AML-193 (cell line): Measurements from ENCODE around the gene MTMR3.

Source experiments
- DNase-seq, 2 experiments: peaks; one replicate each; lab custom pipeline; 2025; lab: John Stamatoyannopoulos, UW

MTMR3 gene

GRCh38 chr22:30027791-30028190, 144.8 kb downstream of the MTMR3 start:
- DNase-seq: no peak

GRCh38 chr22:30028731-30029130, 145.8 kb downstream of the MTMR3 start:
- DNase-seq: no peak

GRCh38 chr22:30029512-30029911, 146.5 kb downstream of the MTMR3 start:
- no peak for DNase-seq

GRCh38 chr22:30030329-30030728, 147.4 kb downstream of the MTMR3 start:
- DNase-seq: no peak

GRCh38 chr22:30031328-30031727, 148.4 kb downstream of the MTMR3 start:
- no peak for DNase-seq

GRCh38 chr22:30031764-30032455, 148.9 kb downstream of the MTMR3 start:
- DNase-seq: no peak

GRCh38 chr22:30033137-30033536, 150.2 kb downstream of the MTMR3 start:
- DNase-seq: peak; percentile 37 to 45

- DNase-seq: no peak
These were observed 150.9 kb downstream of the MTMR3 start for GRCh38 chr22:30033901-30034300.

GRCh38 chr22:30036656-30037055, 153.7 kb downstream of the MTMR3 start:
- DNase-seq: no peak

GRCh38 chr22:30038219-30038618, 155.2 kb downstream of the MTMR3 start:
- no peak for DNase-seq

- DNase-seq: peak; percentile 51 to 64
These were observed 157.7 kb downstream of the MTMR3 start for GRCh38 chr22:30040499-30041260.

GRCh38 chr22:30041475-30041874, 158.5 kb downstream of the MTMR3 start:
- DNase-seq: no peak

- DNase-seq: no peak
These were observed 158.9 kb downstream of the MTMR3 start for GRCh38 chr22:30041881-30042280.

- no peak for DNase-seq
These were observed 160.2 kb downstream of the MTMR3 start for GRCh38 chr22:30043161-30043560.

GRCh38 chr22:30044369-30044768, 161.4 kb downstream of the MTMR3 start:
- DNase-seq: no peak

- no peak for DNase-seq
These were observed 162.0 kb downstream of the MTMR3 start for GRCh38 chr22:30044881-30045493.

GRCh38 chr22:30045494-30045887, 162.5 kb downstream of the MTMR3 start:
- no peak for DNase-seq

- no peak for DNase-seq
These were observed 163.1 kb downstream of the MTMR3 start for GRCh38 chr22:30045901-30046715.

GRCh38 chr22:30046716-30047363, 163.9 kb downstream of the MTMR3 start:
- no peak for DNase-seq

- peak; percentile 50 to 59 for DNase-seq
These were observed 164.4 kb downstream of the MTMR3 start for GRCh38 chr22:30047364-30047738.

GRCh38 chr22:30048681-30049080, 165.7 kb downstream of the MTMR3 start:
- DNase-seq: no peak
